Globus pallidus (tissue), 1 donor: ENCODE measurements around the gene GSTM4.
"Not testable (repeated sequence)": the region's sequence is repeated elsewhere in the genome, so short reads cannot be mapped to it uniquely, and the experiment has no call there.

Source experiments
- DNase-seq: peaks from one replicate; pipeline ENCODE4 v3.0.0-alpha.2; 2015; ENCODE audit warnings: low spot score

The GSTM4 gene

GRCh38 chr1:109704173-109704572 is 48.3 kb downstream of the GSTM4 start:
- DNase-seq: no peak

- no peak for DNase-seq
These were observed 49.5 kb downstream of the GSTM4 start for GRCh38 chr1:109705411-109705810.

- not testable (repeated sequence) for DNase-seq
These were observed 53.0 kb downstream of the GSTM4 start for GRCh38 chr1:109708949-109709348.

- not testable (repeated sequence) for DNase-seq
These were observed 53.9 kb downstream of the GSTM4 start for GRCh38 chr1:109709822-109710221.
